Measurements from ENCODE around the gene OTOF. TPM values are rescaled to one million over a fixed set of nuclear protein-coding genes. Genes with fewer than 3 reads are reported as not detected.

The OTOF gene
- total and polyA plus RNA-seq, 4 donors = 0.03 to 0.09 (median 0.08) TPM; not detected in 1

DNA sequence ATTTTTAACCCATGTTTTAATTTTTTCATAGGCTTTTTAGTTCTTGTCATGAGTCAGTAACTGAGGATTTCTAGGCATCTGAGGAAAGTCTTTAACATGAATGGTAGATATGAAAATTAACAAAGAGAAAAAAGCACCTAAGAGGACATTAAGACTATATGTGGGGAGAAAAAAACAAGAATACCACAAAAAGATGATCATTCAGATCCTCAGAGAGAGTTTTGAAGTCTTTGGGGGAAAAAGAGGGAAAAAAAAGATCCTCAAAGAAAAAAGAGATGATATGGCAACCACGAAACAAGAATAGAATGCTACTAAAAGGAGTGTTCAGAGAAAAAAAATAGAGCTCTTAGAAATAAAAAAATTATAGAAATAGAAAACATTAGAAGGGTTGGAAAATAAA lies 68.1 kb downstream of the OTOF start:
- TF ChIP-seq, protein P1, sequence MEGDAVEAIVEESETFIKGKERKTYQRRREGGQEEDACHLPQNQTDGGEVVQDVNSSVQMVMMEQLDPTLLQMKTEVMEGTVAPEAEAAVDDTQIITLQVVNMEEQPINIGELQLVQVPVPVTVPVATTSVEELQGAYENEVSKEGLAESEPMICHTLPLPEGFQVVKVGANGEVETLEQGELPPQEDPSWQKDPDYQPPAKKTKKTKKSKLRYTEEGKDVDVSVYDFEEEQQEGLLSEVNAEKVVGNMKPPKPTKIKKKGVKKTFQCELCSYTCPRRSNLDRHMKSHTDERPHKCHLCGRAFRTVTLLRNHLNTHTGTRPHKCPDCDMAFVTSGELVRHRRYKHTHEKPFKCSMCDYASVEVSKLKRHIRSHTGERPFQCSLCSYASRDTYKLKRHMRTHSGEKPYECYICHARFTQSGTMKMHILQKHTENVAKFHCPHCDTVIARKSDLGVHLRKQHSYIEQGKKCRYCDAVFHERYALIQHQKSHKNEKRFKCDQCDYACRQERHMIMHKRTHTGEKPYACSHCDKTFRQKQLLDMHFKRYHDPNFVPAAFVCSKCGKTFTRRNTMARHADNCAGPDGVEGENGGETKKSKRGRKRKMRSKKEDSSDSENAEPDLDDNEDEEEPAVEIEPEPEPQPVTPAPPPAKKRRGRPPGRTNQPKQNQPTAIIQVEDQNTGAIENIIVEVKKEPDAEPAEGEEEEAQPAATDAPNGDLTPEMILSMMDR (IDR thresholded peaks at IDR 0.05; ENCODE audit: control extremely low read depth, extremely low read depth) = no peak
- ATAC-seq (ENCODE audit: insufficient read depth, low FRiP score) = no peak
- no peaks in the 10 kb centered on the region for H3K4me1 ChIP-seq (ENCODE audit: control insufficient read depth in 5 of 5, insufficient read depth in 5 of 5, low read length in 5 of 5)

DNA sequence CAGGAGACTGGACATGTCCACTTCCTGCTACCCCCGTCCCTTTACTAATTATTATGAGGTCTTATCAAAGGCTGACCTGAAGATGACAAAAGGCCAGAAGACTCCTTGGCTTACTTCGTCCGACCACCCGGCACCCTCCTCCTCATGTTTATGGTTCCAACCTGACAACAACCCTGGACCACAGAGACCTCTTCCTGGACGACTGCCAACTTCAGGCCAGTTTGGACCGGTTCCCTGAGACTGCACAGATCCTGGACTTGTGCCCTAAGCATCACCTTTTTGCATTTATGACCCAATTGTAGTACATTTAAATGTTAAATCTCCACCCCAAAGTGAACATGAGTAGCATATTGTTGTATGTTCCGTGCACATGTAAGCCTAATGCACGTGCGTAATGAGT lies 70.4 kb downstream of the OTOF start:
- 64 to 76% methylated on average over 9 of the region's 9 CpGs for WGBS, 2 donors
- TF ChIP-seq, protein P1 (IDR thresholded peaks at IDR 0.05; ENCODE audit: control extremely low read depth, extremely low read depth) = no peak

More for the DNA sequence above, 68.1 kb downstream of the OTOF start:
- Histone ChIP-seq H3K27me3 (ENCODE audit: control insufficient read depth in 3 of 3, insufficient read depth in 3 of 3, low read length in 2 of 3) (peaks cover 0 to 2% (median 0%) of the 10 kb centered on the region in 3 donors), H3K9me3 (ENCODE audit: control insufficient read depth in 4 of 4, insufficient read depth in 3 of 4, low read length in 3 of 4) (no peaks in the 10 kb centered on the region), H3K36me3 (ENCODE audit: control insufficient read depth in 4 of 4, insufficient read depth in 4 of 4, low read length in 4 of 4) (no peaks in the 10 kb centered on the region), H3K4me3 (no peak overlapping the region), H3K27ac (ENCODE audit: low read depth in 1 of 2, low read length in 1 of 2) (no peak overlapping the region), H3K9ac (ENCODE audit: insufficient read depth in 1 of 2, low read length in 2 of 2) (no peak overlapping the region)
- 51 to 83% methylated on average over 1 of the region's 1 CpG for WGBS, 2 donors
- DNase-seq = no peak

More for the DNA sequence above, 70.4 kb downstream of the OTOF start:
- Histone ChIP-seq H3K27me3 (ENCODE audit: control insufficient read depth in 3 of 3, insufficient read depth in 3 of 3, low read length in 2 of 3) (peaks cover 0 to 2% (median 2%) of the 10 kb centered on the region in 3 donors), H3K27ac (ENCODE audit: low read depth in 1 of 2, low read length in 1 of 2) (no peak overlapping the region), H3K9me3 (ENCODE audit: control insufficient read depth in 4 of 4, insufficient read depth in 3 of 4, low read length in 3 of 4) (no peaks in the 10 kb centered on the region), H3K4me3 (no peak overlapping the region), H3K36me3 (ENCODE audit: control insufficient read depth in 4 of 4, insufficient read depth in 4 of 4, low read length in 4 of 4) (no peaks in the 10 kb centered on the region), H3K4me1 (ENCODE audit: control insufficient read depth in 5 of 5, insufficient read depth in 5 of 5, low read length in 5 of 5) (no peaks in the 10 kb centered on the region), H3K9ac (ENCODE audit: insufficient read depth in 1 of 2, low read length in 2 of 2) (no peak overlapping the region)
- ATAC-seq (ENCODE audit: insufficient read depth, low FRiP score) = no peak
- no peak for DNase-seq

Other genes starting within 250 kb of the OTOF start
- gene HADHA, start 233.5 kb downstream of the OTOF start, total RNA-seq = 100 to 1,000 TPM; 111 to 117 TPM
- 10 to 100 TPM; 35.2 to 77.6 TPM for gene HADHA, start 233.5 kb downstream of the OTOF start, polyA plus RNA-seq
- gene HADHB, start 233.2 kb downstream of the OTOF start, total RNA-seq = 100 to 1,000 TPM; 100 to 140 TPM
- gene HADHB, start 233.2 kb downstream of the OTOF start, polyA plus RNA-seq = 10 to 100 TPM; 63.1 to 78.8 TPM
- gene SELENOI, start 132.0 kb downstream of the OTOF start, total RNA-seq = 10 to 100 TPM; 27.7 to 36.6 TPM
- gene SELENOI, start 132.0 kb downstream of the OTOF start, polyA plus RNA-seq = 1 to 10 TPM; 3.2 to 6.3 TPM
- under 1 TPM; 0.20 to 0.28 TPM for gene ADGRF3, start 131.3 kb downstream of the OTOF start, total RNA-seq
- 1 to 10 TPM in 1 of 2 donors, under 1 TPM in 1; 0.10 to 3.9 TPM for gene ADGRF3, start 131.3 kb downstream of the OTOF start, polyA plus RNA-seq
- gene DRC1, start 76.2 kb downstream of the OTOF start, total RNA-seq = 10 to 100 TPM; 12.2 to 18.4 TPM
- 1 to 10 TPM; 2.5 to 5.4 TPM for gene DRC1, start 76.2 kb downstream of the OTOF start, polyA plus RNA-seq
- gene CIB4, start 163.2 kb upstream of the OTOF start, total RNA-seq = 1 to 10 TPM in 1 of 2 donors, not detected in 1; 1.3 TPM
- gene CIB4, start 163.2 kb upstream of the OTOF start, polyA plus RNA-seq = not detected
- gene KCNK3, start 214.6 kb upstream of the OTOF start, total RNA-seq = 10 to 100 TPM; 27.7 to 29.9 TPM
- gene KCNK3, start 214.6 kb upstream of the OTOF start, polyA plus RNA-seq = 10 to 100 TPM in 1 of 2 donors, 1 to 10 TPM in 1; 6.7 to 12.2 TPM